Tibial nerve (tissue), 4 donors: ENCODE results near the gene ABCA10. TPM values are rescaled to one million over a fixed set of nuclear protein-coding genes. Genes with fewer than 3 reads are reported as not detected.

Experiments
- DNase-seq, 2 donors: peaks; one replicate each; pipeline ENCODE4 v3.0.0-alpha.2; 2019; ENCODE audit warnings: low spot score in 2 of 2
- H3K27ac ChIP-seq, 4 donors: fragments of 200-600 bp; sonication (generic) in 3 of 4; one replicate each; pipeline ENCODE4 v1.5.1; 2017 to 2019; ENCODE audit warnings: mild to moderate bottlenecking in 1 of 4
- H3K27me3 ChIP-seq, 2 donors: fragments of 200-600 bp; sonication (generic) in 1 of 2; one replicate each; pipeline versions ENCODE4 v1.5.1 to v1.6.0; 2017 to 2019
- H3K36me3 ChIP-seq, 3 donors: fragments of 200-600 bp; sonication (generic); one replicate each; pipeline ENCODE4 v1.5.1; 2018 to 2019
- H3K4me1 ChIP-seq, 4 donors: fragments of 200-600 bp; sonication (generic) in 3 of 4; one replicate each; pipeline ENCODE4 v1.5.1; 2017 to 2019
- H3K4me3 ChIP-seq, 4 donors: fragments of 200-600 bp; sonication (generic) in 3 of 4; one replicate each; pipeline ENCODE4 v1.5.1; 2017 to 2019; ENCODE audit warnings: mild to moderate bottlenecking in 1 of 4, moderate library complexity in 1 of 4
- H3K9me3 ChIP-seq, 4 donors: fragments of 200-600 bp; sonication (generic) in 3 of 4; one replicate each; pipeline ENCODE4 v1.5.1; 2017 to 2019
- EP300 ChIP-seq, 2 donors: sonication (generic); formaldehyde crosslinking; IDR thresholded peaks; one replicate each; pipeline ENCODE4 v1.6.1; 2017; ENCODE audit warnings: antibody characterized with exemption in 2 of 2, mild to moderate bottlenecking in 1 of 2
- POLR2A ChIP-seq, 2 donors: fragments of 450-650 bp; IDR thresholded peaks; one replicate each; pipeline ENCODE4 v1.6.1; 2017; ENCODE audit warnings: antibody characterized with exemption in 2 of 2, mild to moderate bottlenecking in 2 of 2, moderate library complexity in 2 of 2
- WGBS, 2 donors: methylation state at CpG; one replicate each; pipeline ENCODE4 v1.1.5; 2018; 5-methylcytosine and 5-hydroxymethylcytosine counted together
- total RNA-seq, 4 donors: library from RNA; depleted of rRNA; stranded (reverse); fragments of >200 nt; gene quantifications; one replicate each; pipeline ENCODE4 v1.1.0, GENCODE V29; 2016
- TF ChIP-seq, protein P1 (sequence below), 5 experiments: fragments of 200-600 bp in 3 of 5; fragments of 450-650 bp in 2 of 5; sonication (generic) in 3 of 5; IDR thresholded peaks; one replicate each; pipeline ENCODE4 v1.5.1; 2016 to 2019; ENCODE audit warnings: antibody characterized with exemption in 5 of 5, mild to moderate bottlenecking in 3 of 5, moderate library complexity in 2 of 5

The ABCA10 gene
- total RNA-seq, 4 donors from 2014 or later, result 61.0 to 110 (median 89.9) TPM

- TF ChIP-seq EP300 (IDR thresholded peaks at IDR 0.05), result no peak
- no peak for TF ChIP-seq POLR2A (IDR thresholded peaks at IDR 0.05)
- TF ChIP-seq, protein P1, sequence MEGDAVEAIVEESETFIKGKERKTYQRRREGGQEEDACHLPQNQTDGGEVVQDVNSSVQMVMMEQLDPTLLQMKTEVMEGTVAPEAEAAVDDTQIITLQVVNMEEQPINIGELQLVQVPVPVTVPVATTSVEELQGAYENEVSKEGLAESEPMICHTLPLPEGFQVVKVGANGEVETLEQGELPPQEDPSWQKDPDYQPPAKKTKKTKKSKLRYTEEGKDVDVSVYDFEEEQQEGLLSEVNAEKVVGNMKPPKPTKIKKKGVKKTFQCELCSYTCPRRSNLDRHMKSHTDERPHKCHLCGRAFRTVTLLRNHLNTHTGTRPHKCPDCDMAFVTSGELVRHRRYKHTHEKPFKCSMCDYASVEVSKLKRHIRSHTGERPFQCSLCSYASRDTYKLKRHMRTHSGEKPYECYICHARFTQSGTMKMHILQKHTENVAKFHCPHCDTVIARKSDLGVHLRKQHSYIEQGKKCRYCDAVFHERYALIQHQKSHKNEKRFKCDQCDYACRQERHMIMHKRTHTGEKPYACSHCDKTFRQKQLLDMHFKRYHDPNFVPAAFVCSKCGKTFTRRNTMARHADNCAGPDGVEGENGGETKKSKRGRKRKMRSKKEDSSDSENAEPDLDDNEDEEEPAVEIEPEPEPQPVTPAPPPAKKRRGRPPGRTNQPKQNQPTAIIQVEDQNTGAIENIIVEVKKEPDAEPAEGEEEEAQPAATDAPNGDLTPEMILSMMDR (IDR thresholded peaks at IDR 0.05), result no peak
- H3K9me3 ChIP-seq, result no peaks in the 10 kb centered on the region
- peaks cover 0 to 23% (median 0%) of the 10 kb centered on the region in 3 donors for H3K36me3 ChIP-seq
- no peaks in the 10 kb centered on the region for H3K27me3 ChIP-seq
- no peaks in the 10 kb centered on the region for H3K4me1 ChIP-seq
- no peak overlapping the region for H3K27ac ChIP-seq
- no peak overlapping the region for H3K4me3 ChIP-seq
- no peak for DNase-seq
Measured at GRCh38 chr17:69159418-69159817, 69.2 kb downstream of the ABCA10 start.

DNA sequence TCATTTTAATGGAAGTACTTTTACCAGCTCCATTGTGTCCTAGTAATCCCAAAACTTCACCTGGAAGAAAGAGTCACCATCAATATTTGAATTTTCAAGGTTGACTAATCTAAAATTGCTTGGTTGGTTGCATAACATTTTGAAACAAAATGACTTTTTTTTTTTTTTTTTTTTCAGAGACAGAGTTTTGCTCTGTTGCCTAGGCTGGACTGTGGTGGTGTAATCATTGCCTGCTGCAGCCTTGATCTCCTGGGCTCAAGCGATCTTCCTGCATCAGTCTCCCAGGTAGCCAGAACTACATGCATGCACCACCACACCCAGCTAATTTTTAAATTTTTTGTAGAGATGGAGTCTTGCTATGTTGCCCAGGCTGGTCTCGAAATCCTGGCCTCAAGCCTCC, 74.4 kb downstream of the ABCA10 start:
- no peak overlapping the region for H3K4me3 ChIP-seq
- no peak overlapping the region for H3K27ac ChIP-seq
- H3K4me1 ChIP-seq, result peaks cover 0 to 7% (median 0%) of the 10 kb centered on the region in 4 donors
- H3K27me3 ChIP-seq, result no peaks in the 10 kb centered on the region
- TF ChIP-seq EP300 (IDR thresholded peaks at IDR 0.05) (no peak), POLR2A (IDR thresholded peaks at IDR 0.05) (no peak)
- TF ChIP-seq, protein P1 (IDR thresholded peaks at IDR 0.05), result no peak
- DNase-seq, result no peak
- 91 to 98% methylated on average over 2 of the region's 2 CpGs for WGBS, 2 donors
- H3K9me3 ChIP-seq, result no peaks in the 10 kb centered on the region
- peaks cover 0 to 38% (median 0%) of the 10 kb centered on the region in 3 donors for H3K36me3 ChIP-seq

DNA sequence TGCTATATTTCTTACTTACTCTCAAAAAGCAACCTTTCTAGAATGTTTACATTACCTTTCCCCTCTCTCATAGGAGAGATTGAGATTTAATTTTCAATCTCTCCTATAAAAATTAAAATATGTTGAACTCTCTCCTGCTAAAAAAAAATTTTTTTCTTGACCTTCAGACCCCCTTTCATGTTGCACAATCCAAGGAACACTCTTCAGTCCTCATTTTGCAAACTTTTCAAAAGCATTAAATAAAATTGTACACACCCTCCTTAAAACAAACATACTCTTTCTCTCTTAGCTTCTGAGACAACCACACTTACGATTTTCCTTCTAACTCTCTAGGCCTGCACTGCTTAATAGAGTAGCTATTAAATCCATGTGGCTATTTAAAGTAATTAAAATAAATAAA, 78.3 kb downstream of the ABCA10 start:
- Histone ChIP-seq H3K27ac (peak overlapping the region in 2 of 4 donors; percentile 39 to 47), H3K36me3 (peaks cover 0 to 46% (median 0%) of the 10 kb centered on the region in 3 donors), H3K9me3 (no peaks in the 10 kb centered on the region), H3K27me3 (no peaks in the 10 kb centered on the region), H3K4me3 (no peak overlapping the region), H3K4me1 (peaks cover 0 to 10% (median under 1%) of the 10 kb centered on the region in 4 donors)
- no peak for TF ChIP-seq POLR2A (IDR thresholded peaks at IDR 0.05)
- no peak for DNase-seq
- WGBS, 2 donors, result 24 to 52% methylated on average over 1 of the region's 1 CpG

DNA sequence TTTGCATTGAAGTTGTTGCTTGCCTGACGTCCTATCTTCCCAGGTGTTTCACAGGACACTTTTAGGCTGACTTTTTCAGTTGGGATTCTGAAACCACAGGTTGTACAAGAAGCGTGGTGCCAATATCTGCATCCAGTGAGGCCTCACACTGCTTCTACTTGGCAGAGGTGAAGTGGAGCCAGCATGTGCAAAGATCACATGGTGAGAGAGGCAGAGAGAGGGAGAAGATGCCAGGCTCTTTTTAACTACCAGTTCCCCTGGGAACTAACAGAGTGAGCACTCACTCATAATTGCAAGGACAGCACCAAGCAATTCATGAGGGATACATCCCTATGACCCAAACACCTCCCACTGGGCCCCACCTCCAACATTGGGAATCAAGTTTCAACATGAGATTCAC, 81.2 kb downstream of the ABCA10 start:
- H3K4me3 ChIP-seq, result no peak overlapping the region
- no peak for DNase-seq
- H3K27me3 ChIP-seq, result no peaks in the 10 kb centered on the region
- H3K36me3 ChIP-seq, result peaks cover 0 to 26% (median 0%) of the 10 kb centered on the region in 3 donors
- H3K4me1 ChIP-seq, result peaks cover 0 to 36% (median 6%) of the 10 kb centered on the region in 4 donors
- no peak for TF ChIP-seq EP300 (IDR thresholded peaks at IDR 0.05)
- no peak for TF ChIP-seq POLR2A (IDR thresholded peaks at IDR 0.05)
- TF ChIP-seq, protein P1 (IDR thresholded peaks at IDR 0.05), result no peak
- H3K9me3 ChIP-seq, result no peaks in the 10 kb centered on the region
- 85 to 88% methylated on average over 2 of the region's 2 CpGs for WGBS, 2 donors
- no peak overlapping the region for H3K27ac ChIP-seq

- H3K9me3 ChIP-seq, result no peaks in the 10 kb centered on the region
- peak overlapping the region in 2 of 4 donors; percentile 65 to 86 for H3K27ac ChIP-seq
- H3K4me3 ChIP-seq, result no peak overlapping the region
- DNase-seq, result no peak
- TF ChIP-seq, protein P1 (IDR thresholded peaks at IDR 0.05), result no peak
- no peak for TF ChIP-seq POLR2A (IDR thresholded peaks at IDR 0.05)
- no peak for TF ChIP-seq EP300 (IDR thresholded peaks at IDR 0.05)
- peaks cover 0 to 17% (median 0%) of the 10 kb centered on the region in 3 donors for H3K36me3 ChIP-seq
- no peaks in the 10 kb centered on the region for H3K27me3 ChIP-seq
- WGBS, 2 donors, result 89 to 91% methylated on average over 2 of the region's 2 CpGs
- H3K4me1 ChIP-seq, result peaks cover 0 to 32% (median 6%) of the 10 kb centered on the region in 4 donors
Measured at GRCh38 chr17:69144331-69145255, 84.0 kb downstream of the ABCA10 start.
